Mammary epithelial cell (primary cell): ENCODE measurements around the gene DSTYK.

Experiments
- EZH2 ChIP-seq: IDR thresholded peaks from 2 replicates; pipeline ENCODE4 v1.6.1; 2012; ENCODE audit warnings: low read length, inconsistent platforms, borderline replicate concordance
- TF ChIP-seq, protein P1 (sequence below), 2 donors: IDR thresholded peaks in 1 of 2; conservative IDR thresholded peaks in 1 of 2; 2 replicates each; pipeline ENCODE4 v1.5.1; 2011 to 2012; ENCODE audit warnings: inconsistent platforms in 2 of 2, low read length in 2 of 2, mild to moderate bottlenecking in 2 of 2, control low read depth in 1 of 2, low read depth in 1 of 2; ENCODE audit not compliant: insufficient read depth in 1 of 2; ENCODE audit errors: extremely low read depth in 1 of 2

DNA sequence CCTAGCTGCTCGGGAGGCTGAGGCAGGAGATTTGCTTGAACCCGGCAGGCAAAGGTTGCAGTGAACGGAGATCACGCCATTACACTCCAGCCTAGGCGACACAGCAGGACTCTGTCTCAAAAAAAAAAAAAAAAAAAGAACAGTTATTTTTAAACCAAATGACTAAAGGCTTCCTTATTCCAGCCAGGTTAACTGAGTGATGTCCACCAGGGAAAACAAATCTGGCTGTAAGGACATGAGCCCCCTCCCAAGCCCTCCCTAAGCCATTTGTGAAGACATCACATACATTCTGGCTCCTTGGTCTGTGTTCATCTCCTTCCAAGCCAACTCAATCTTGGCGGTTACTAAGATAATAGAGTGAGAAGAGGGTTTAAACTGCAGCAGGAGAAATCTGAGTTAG, 24.4 kb upstream of the DSTYK start:
- TF ChIP-seq, protein P1, sequence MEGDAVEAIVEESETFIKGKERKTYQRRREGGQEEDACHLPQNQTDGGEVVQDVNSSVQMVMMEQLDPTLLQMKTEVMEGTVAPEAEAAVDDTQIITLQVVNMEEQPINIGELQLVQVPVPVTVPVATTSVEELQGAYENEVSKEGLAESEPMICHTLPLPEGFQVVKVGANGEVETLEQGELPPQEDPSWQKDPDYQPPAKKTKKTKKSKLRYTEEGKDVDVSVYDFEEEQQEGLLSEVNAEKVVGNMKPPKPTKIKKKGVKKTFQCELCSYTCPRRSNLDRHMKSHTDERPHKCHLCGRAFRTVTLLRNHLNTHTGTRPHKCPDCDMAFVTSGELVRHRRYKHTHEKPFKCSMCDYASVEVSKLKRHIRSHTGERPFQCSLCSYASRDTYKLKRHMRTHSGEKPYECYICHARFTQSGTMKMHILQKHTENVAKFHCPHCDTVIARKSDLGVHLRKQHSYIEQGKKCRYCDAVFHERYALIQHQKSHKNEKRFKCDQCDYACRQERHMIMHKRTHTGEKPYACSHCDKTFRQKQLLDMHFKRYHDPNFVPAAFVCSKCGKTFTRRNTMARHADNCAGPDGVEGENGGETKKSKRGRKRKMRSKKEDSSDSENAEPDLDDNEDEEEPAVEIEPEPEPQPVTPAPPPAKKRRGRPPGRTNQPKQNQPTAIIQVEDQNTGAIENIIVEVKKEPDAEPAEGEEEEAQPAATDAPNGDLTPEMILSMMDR (conservative IDR thresholded peaks at IDR 0.05 in 1 of 2, IDR thresholded peaks at IDR 0.05 in 1 of 2; ENCODE audit: extremely low read depth in 1 of 2, insufficient read depth in 1 of 2, low read depth in 1 of 2, low read length in 2 of 2) = no peak
- no peak for TF ChIP-seq EZH2
